PC-3 (cell line): ENCODE results near the gene LMBRD1. TPM values are rescaled to one million over a fixed set of nuclear protein-coding genes. Genes with fewer than 3 reads are reported as not detected.
"Not testable (repeated sequence)": the region's sequence is repeated elsewhere in the genome, so short reads cannot be mapped to it uniquely, and the experiment has no call there.

ENCODE experiments used
- ATAC-seq: fragments of 200-7000 bp; cut with Tn5 transposase; 2 replicates; pipeline ENCODE4 v1.9.1; 2020; ENCODE audit warnings: mild to moderate bottlenecking, moderate library complexity
- BruUV-seq: library from RNA; stranded (reverse); fragments of 400-500 nt; replicated peaks from 2 replicates; lab custom pipeline; 2021; lab: Mats Ljungman, UMichigan
- CTCF ChIA-PET: fragments of 300-600 bp; sonication (Branson Sonifier 250); formaldehyde crosslinking; loops from one replicate; lab custom pipeline; 2022; ENCODE audit warnings: antibody characterized with exemption; lab: Charles Lee
- POLR2A ChIA-PET: fragments of 300-600 bp; sonication (Branson Sonifier 250); formaldehyde crosslinking; loops from one replicate; lab custom pipeline; 2022; ENCODE audit warnings: antibody characterized with exemption; ENCODE audit not compliant: unreplicated experiment; lab: Charles Lee
- DNase-seq: peaks from one replicate; pipeline ENCODE4 v3.0.0-alpha.2; 2015
- H2AFZ ChIP-seq: fragments of 300-600 bp; sonication (generic); 2 replicates; pipeline ENCODE4 v1.6.0; 2016; ENCODE audit warnings: antibody characterized with exemption, low read length
- H3F3A ChIP-seq: fragments of 300-600 bp; sonication (generic); one replicate; pipeline ENCODE4 v1.6.0; 2017; ENCODE audit warnings: antibody characterized with exemption, low read length, control low read depth, mild to moderate bottlenecking; ENCODE audit not compliant: unreplicated experiment
- H3K27ac ChIP-seq: fragments of 300-600 bp; sonication (generic); 2 replicates; pipeline ENCODE4 v1.5.1; 2016; ENCODE audit warnings: mild to moderate bottlenecking, low read length
- H3K27me3 ChIP-seq: fragments of 300-600 bp; sonication (generic); 2 replicates; pipeline ENCODE4 v1.6.1; 2016; ENCODE audit warnings: low read length, mixed read lengths
- H3K36me3 ChIP-seq: fragments of 300-600 bp; sonication (generic); 2 replicates; pipeline ENCODE4 v1.6.1; 2016; ENCODE audit warnings: low read depth, mixed run types, low read length, mixed read lengths
- H3K4me1 ChIP-seq: fragments of 300-600 bp; sonication (generic); 2 replicates; pipeline ENCODE4 v1.5.1; 2016; ENCODE audit warnings: low read length; ENCODE audit not compliant: insufficient read depth
- H3K4me2 ChIP-seq: fragments of 300-600 bp; sonication (generic); 2 replicates; pipeline ENCODE4 v1.6.0; 2016; ENCODE audit warnings: low read length
- H3K4me3 ChIP-seq: fragments of 300-600 bp; sonication (generic); 2 replicates; pipeline ENCODE4 v1.5.1; 2016; ENCODE audit warnings: mild to moderate bottlenecking, low read length, mixed read lengths
- H3K79me2 ChIP-seq: fragments of 300-600 bp; sonication (generic); 2 replicates; pipeline ENCODE4 v1.6.1; 2017; ENCODE audit warnings: low read length, mixed read lengths
- H3K9ac ChIP-seq: fragments of 300-600 bp; sonication (generic); 2 replicates; pipeline ENCODE4 v1.6.0; 2016; ENCODE audit warnings: mild to moderate bottlenecking, low read length
- H3K9me2 ChIP-seq: fragments of 300-600 bp; sonication (generic); replicated peaks from 2 replicates; pipeline ENCODE4 v1.6.1; 2016; ENCODE audit warnings: mixed run types, low read length, mixed read lengths
- H3K9me3 ChIP-seq: fragments of 300-600 bp; sonication (generic); 2 replicates; pipeline ENCODE4 v1.6.1; 2016; ENCODE audit warnings: low read length, mixed read lengths
- H4K20me1 ChIP-seq: fragments of 300-600 bp; sonication (generic); 2 replicates; pipeline ENCODE4 v1.6.1; 2016; ENCODE audit warnings: low read length, mixed read lengths
- CTCF ChIP-seq: fragments of 300-600 bp; sonication (generic); conservative IDR thresholded peaks from 2 replicates; pipeline ENCODE4 v1.5.1; 2017; ENCODE audit warnings: antibody characterized with exemption, low read depth, mild to moderate bottlenecking, low read length
- EZH2 ChIP-seq: fragments of 300-600 bp; sonication (generic); IDR thresholded peaks from one replicate; pipeline ENCODE4 v1.6.1; 2017; ENCODE audit warnings: antibody characterized with exemption, mild to moderate bottlenecking, low read length; ENCODE audit not compliant: unreplicated experiment
- EZH2phosphoT487 ChIP-seq: fragments of 300-600 bp; sonication (generic); IDR thresholded peaks from 2 replicates; pipeline ENCODE4 v1.6.1; 2018; ENCODE audit warnings: mild to moderate bottlenecking, antibody characterized with exemption, low read length, borderline replicate concordance
- intact Hi-C: fragments of 100-400 bp; cut with micrococcal nuclease; formaldehyde crosslinking; loops from 2 replicates; pipeline ENCODE4 v1.9.0; 2023
- total RNA-seq: library from RNA; depleted of rRNA; stranded (reverse); fragments of >200 nt; gene quantifications from 2 replicates; pipeline ENCODE4 v1.2.3, GENCODE V29; 2014

LMBRD1 gene
- total RNA-seq, 1 experiment from 2014 or later: 5.4 TPM

GRCh38 chr6:69789578-69789977, 7.2 kb downstream of the LMBRD1 start:
- intact Hi-C loops: no loop called here
- no peaks in the 10 kb centered on the region for H3K9me2 ChIP-seq
- ChIA-PET CTCF (no interaction called here), POLR2A (no interaction called here)
- no peak overlapping the region for H3K4me3 ChIP-seq
- no peak overlapping the region for H2AFZ ChIP-seq
- no peaks in the 10 kb centered on the region for H3K79me2 ChIP-seq
- H3K9me3 ChIP-seq: no peaks in the 10 kb centered on the region
- TF ChIP-seq CTCF (no peak), EZH2phosphoT487 (no peak), EZH2 (no peak)
- H3K9ac ChIP-seq: no peak overlapping the region
- H3K36me3 ChIP-seq: no peaks in the 10 kb centered on the region
- H4K20me1 ChIP-seq: no peaks in the 10 kb centered on the region
- no peak overlapping the region for H3K4me2 ChIP-seq
- no TSS peak for BruUV-seq
- H3K27ac ChIP-seq: no peak overlapping the region
- H3K27me3 ChIP-seq: no peaks in the 10 kb centered on the region
- no peaks in the 10 kb centered on the region for H3F3A ChIP-seq
- DNase-seq (no peak), ATAC-seq (no peak)
- H3K4me1 ChIP-seq: no peaks in the 10 kb centered on the region

- H3K4me2 ChIP-seq, H3K36me3 ChIP-seq, H3K27ac ChIP-seq, intact Hi-C loops, H2AFZ ChIP-seq, H3F3A ChIP-seq, H3K4me1 ChIP-seq, CTCF ChIA-PET, H4K20me1 ChIP-seq, H3K27me3 ChIP-seq, H3K9ac ChIP-seq, DNase-seq, POLR2A ChIA-PET, BruUV-seq, H3K9me3 ChIP-seq, H3K79me2 ChIP-seq, ATAC-seq, H3K4me3 ChIP-seq, H3K9me2 ChIP-seq: not testable (repeated sequence)
Observed at GRCh38 chr6:69787436-69787835, 9.4 kb downstream of the LMBRD1 start.

GRCh38 chr6:69785697-69786096, 11.1 kb downstream of the LMBRD1 start:
- DNase-seq (no peak), ATAC-seq (no peak)
- BruUV-seq: no TSS peak
- H3K9me2 ChIP-seq: no peaks in the 10 kb centered on the region
- no peaks in the 10 kb centered on the region for H3K27me3 ChIP-seq
- no peak overlapping the region for H3K27ac ChIP-seq
- peaks cover 8% of the 10 kb centered on the region for H3K4me1 ChIP-seq
- no peak overlapping the region for H3K4me3 ChIP-seq
- TF ChIP-seq CTCF: no peak
- H3F3A ChIP-seq: no peaks in the 10 kb centered on the region
- no peaks in the 10 kb centered on the region for H4K20me1 ChIP-seq
- CTCF ChIA-PET: no interaction called here
- H3K36me3 ChIP-seq: no peaks in the 10 kb centered on the region
- POLR2A ChIA-PET: no interaction called here
- no peak overlapping the region for H3K4me2 ChIP-seq
- H3K9ac ChIP-seq: no peak overlapping the region
- no peak overlapping the region for H2AFZ ChIP-seq
- H3K79me2 ChIP-seq: no peaks in the 10 kb centered on the region
- intact Hi-C loops: no loop called here
- no peaks in the 10 kb centered on the region for H3K9me3 ChIP-seq
